ENCODE data around the gene MAP4K2. TPM values are rescaled to one million over a fixed set of nuclear protein-coding genes. Genes with fewer than 3 reads are reported as not detected.

MAP4K2 gene
- total and polyA plus RNA-seq, 2 of the 13 experiments (the other 11 are each of a cell fraction or from before 2014, with no cell fraction given): 8.3 to 17.6 TPM

DNA sequence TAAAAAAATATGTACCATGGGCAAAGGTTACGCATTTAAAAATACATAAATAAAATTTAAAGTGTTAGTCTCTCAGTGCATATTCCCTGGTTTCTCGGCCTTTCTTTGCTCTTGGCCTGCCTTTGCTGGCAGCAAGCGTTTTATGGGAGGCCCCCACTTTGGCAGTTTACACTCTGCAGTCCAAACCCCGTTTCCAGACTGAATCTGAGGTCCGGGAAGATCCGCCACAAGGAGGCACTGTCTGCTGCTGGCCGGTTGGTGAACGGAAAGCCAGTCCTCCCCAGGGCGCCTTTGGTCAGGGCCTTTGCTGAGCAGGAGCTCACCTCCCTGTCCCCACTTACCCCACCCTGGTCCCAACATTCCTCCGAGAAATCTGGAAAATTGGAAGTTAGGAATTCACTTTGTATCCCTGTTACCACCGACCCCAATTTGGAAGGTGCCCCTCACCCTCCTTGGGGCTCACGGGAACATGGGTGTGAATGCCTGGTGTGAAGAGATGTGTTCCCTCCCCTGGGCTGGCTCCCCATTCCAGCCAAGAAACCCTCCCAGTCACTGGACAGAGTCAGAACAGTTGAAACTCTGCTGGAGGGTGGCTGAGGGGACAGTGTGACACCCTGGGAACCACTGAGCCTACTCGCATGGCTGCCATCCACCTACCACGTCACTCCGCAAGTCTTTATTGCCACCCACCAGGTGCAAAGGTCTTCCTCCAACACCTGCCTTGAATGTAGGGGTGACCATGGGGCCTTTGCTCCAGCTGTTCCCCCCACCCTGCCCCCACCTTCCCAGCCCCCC lies 15.3 kb downstream of the MAP4K2 start (continued):
- TF ChIP-seq, protein P1, sequence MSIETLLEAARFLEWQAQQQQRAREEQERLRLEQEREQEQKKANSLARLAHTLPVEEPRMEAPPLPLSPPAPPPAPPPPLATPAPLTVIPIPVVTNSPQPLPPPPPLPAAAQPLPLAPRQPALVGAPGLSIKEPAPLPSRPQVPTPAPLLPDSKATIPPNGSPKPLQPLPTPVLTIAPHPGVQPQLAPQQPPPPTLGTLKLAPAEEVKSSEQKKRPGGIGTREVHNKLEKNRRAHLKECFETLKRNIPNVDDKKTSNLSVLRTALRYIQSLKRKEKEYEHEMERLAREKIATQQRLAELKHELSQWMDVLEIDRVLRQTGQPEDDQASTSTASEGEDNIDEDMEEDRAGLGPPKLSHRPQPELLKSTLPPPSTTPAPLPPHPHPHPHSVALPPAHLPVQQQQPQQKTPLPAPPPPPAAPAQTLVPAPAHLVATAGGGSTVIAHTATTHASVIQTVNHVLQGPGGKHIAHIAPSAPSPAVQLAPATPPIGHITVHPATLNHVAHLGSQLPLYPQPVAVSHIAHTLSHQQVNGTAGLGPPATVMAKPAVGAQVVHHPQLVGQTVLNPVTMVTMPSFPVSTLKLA (IDR thresholded peaks at IDR 0.05): no peak

DNA sequence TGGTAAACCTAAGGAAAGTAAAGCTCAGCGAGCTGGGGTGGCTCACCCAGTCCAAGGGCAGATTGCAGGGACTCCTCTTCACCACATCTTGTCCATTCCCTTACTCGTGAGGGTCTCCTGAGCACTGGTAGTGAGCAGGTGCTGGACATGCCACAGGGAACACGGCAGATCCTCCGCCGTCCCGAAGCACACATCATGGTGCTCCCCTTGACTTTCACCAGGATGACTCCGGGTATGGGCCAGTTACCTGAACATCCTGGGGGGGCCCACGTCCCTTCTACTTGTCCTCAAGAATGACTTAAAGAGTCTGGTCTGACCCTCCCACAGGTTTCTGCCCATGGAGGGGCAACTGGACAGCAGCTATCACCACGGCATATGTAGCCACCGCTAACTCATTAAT lies 16.7 kb downstream of the MAP4K2 start:
- Histone ChIP-seq H3K27me3 (ENCODE audit: control insufficient read depth in 1 of 2, insufficient read depth in 2 of 2, low read length in 2 of 2) (no peaks in the 10 kb centered on the region), H3K4me3 (replicated peaks in 1 of 3; ENCODE audit: insufficient read depth in 1 of 3, low read depth in 2 of 3, low read length in 3 of 3) (no peak overlapping the region), H2AFZ (ENCODE audit: low read length) (no peak overlapping the region), H4K20me1 (ENCODE audit: insufficient read depth, low read length) (no peaks in the 10 kb centered on the region), H3K9me3 (ENCODE audit: low read length) (no peaks in the 10 kb centered on the region), H3K36me3 (replicated peaks in 1 of 2; ENCODE audit: control insufficient read depth in 1 of 2, insufficient read depth in 2 of 2, low read length in 2 of 2) (no peaks in the 10 kb centered on the region), H3K27ac (ENCODE audit: extremely low read length, insufficient read depth, low read length) (no peak overlapping the region), H3K4me1 (ENCODE audit: insufficient read depth, low read length) (no peaks in the 10 kb centered on the region), H3K79me2 (ENCODE audit: insufficient read depth, low read length) (no peaks in the 10 kb centered on the region), H3K4me2 (ENCODE audit: low read depth, low read length) (no peak overlapping the region), H3K9ac (ENCODE audit: insufficient read depth, low read depth, low read length) (no peak overlapping the region)
- POLR2A ChIA-PET: no interaction called here
- no peak for TF ChIP-seq ZNF562 (CRISPR knock-in tag; IDR thresholded peaks at IDR 0.05; ENCODE audit: borderline replicate concordance)
- no peak for TF ChIP-seq MEIS1 (CRISPR knock-in tag; IDR thresholded peaks at IDR 0.05; ENCODE audit: borderline replicate concordance)
- no peak for TF ChIP-seq ZNF333 (CRISPR knock-in tag; IDR thresholded peaks at IDR 0.05; ENCODE audit: borderline replicate concordance)
- TF ChIP-seq ZNF230 (CRISPR knock-in tag; IDR thresholded peaks at IDR 0.05): no peak
- TF ChIP-seq WIZ (CRISPR knock-in tag; IDR thresholded peaks at IDR 0.05): no peak
- TF ChIP-seq, protein P2, sequence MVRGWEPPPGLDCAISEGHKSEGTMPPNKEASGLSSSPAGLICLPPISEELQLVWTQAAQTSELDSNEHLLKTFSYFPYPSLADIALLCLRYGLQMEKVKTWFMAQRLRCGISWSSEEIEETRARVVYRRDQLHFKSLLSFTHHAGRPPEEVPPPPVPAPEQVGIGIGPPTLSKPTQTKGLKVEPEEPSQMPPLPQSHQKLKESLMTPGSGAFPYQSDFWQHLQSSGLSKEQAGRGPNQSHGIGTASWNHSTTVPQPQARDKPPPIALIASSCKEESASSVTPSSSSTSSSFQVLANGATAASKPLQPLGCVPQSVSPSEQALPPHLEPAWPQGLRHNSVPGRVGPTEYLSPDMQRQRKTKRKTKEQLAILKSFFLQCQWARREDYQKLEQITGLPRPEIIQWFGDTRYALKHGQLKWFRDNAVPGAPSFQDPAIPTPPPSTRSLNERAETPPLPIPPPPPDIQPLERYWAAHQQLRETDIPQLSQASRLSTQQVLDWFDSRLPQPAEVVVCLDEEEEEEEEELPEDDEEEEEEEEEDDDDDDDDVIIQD (CRISPR knock-in tag; IDR thresholded peaks at IDR 0.05; ENCODE audit: low read depth): no peak
- TF ChIP-seq NONO (IDR thresholded peaks at IDR 0.05): no peak
- no peak for TF ChIP-seq NONO (CRISPR knock-in tag; conservative IDR thresholded peaks at IDR 0.05)
- TF ChIP-seq SRSF4 (IDR thresholded peaks at IDR 0.05; ENCODE audit: low read depth, low read length, poor library complexity, severe bottlenecking): no peak
- TF ChIP-seq HNRNPK (IDR thresholded peaks at IDR 0.05; ENCODE audit: low read depth, low read length, poor library complexity, severe bottlenecking): no peak
- CTCF ChIA-PET (ENCODE audit: low intra/inter-chr PET ratio, low total read pairs): no interaction called here
- in situ Hi-C loops (cut with HindIII; ENCODE audit: extremely low pct_ligation_motif_present, low pct_unique_long_range_greater_than_20kb): loop anchor here (5.0 kb wide), 1 partner anchor 106 kb away; no protein-coding TSS in a partner anchor
- intact Hi-C loops (cut with micrococcal nuclease; ENCODE audit: unreplicated experiment): loop anchor here (10.0 kb wide), 1 partner anchor 58 kb away; the partner anchor contains the start of gene CDC42BPG
- DNase-seq (ENCODE audit: low spot score) (no peak), ATAC-seq (no peak), FAIRE-seq (no peak)
- no TSS peak for BruUV-seq (replicated peaks)
- WGBS (ENCODE audit: low lambda C conversion rate): 93% methylated on average over 10 of the region's 10 CpGs
